Muscle of leg (tissue), 11 donors: ENCODE results near the gene TADA3. TPM values are rescaled to one million over a fixed set of nuclear protein-coding genes. Genes with fewer than 3 reads are reported as not detected.

Experiments used
- DNase-seq: peaks from one replicate; pipeline ENCODE4 v3.0.0; 2013
- H3K27ac ChIP-seq: one replicate; pipeline ENCODE4 v1.5.1; 2013; ENCODE audit warnings: mild to moderate bottlenecking, low read length, control low read depth
- H3K27me3 ChIP-seq: one replicate; pipeline ENCODE4 v1.6.1; 2013; ENCODE audit warnings: low read length; ENCODE audit not compliant: control insufficient read depth, insufficient read depth
- H3K36me3 ChIP-seq: one replicate; pipeline ENCODE4 v1.6.1; 2013; ENCODE audit warnings: low read length; ENCODE audit not compliant: control insufficient read depth, insufficient read depth
- H3K4me1 ChIP-seq: one replicate; pipeline ENCODE4 v1.6.1; 2013; ENCODE audit warnings: low read length; ENCODE audit not compliant: control insufficient read depth, insufficient read depth
- H3K4me3 ChIP-seq: one replicate; pipeline ENCODE4 v1.5.1; 2013; ENCODE audit warnings: low read length, control low read depth
- H3K9me3 ChIP-seq: replicated peaks from 2 replicates; pipeline ENCODE4 v1.6.1; 2013; ENCODE audit warnings: low read depth, low read length; ENCODE audit not compliant: control insufficient read depth
- WGBS: methylation state at CpG from one replicate; pipeline ENCODE4 v1.1.5; 2013; ENCODE audit warnings: missing lambda C conversion rate; ENCODE audit not compliant: insufficient coverage; 5-methylcytosine and 5-hydroxymethylcytosine counted together
- polyA plus RNA-seq, 8 donors: library from polyadenylated mRNA; unstranded; fragments of 120-200 nt; gene quantifications; one replicate each; pipeline versions ENCODE4 v1.2.1 to v1.2.3, GENCODE V29; 2013; ENCODE audit warnings: inconsistent platforms in 1 of 8, low replicate concordance in 1 of 8; ENCODE audit not compliant: insufficient read length in 8 of 8, insufficient read depth in 1 of 8
- total RNA-seq: library from RNA; stranded (reverse); fragments of 120-200 nt; gene quantifications from one replicate; pipeline ENCODE4 v1.2.4, GENCODE V29; 2013

Gene TADA3
- total and polyA plus RNA-seq, 9 donors = 41.3 to 64.2 (median 58.9) TPM

- Histone ChIP-seq H3K4me3 (no peak overlapping the region), H3K27me3 (no peaks in the 10 kb centered on the region), H3K27ac (no peak overlapping the region), H3K36me3 (peaks cover 28% of the 10 kb centered on the region), H3K4me1 (peaks cover 33% of the 10 kb centered on the region), H3K9me3 (no peaks in the 10 kb centered on the region)
- 42% methylated on average over 5 of the region's 7 CpGs for WGBS
- no peak for DNase-seq
These were observed 24.9 kb downstream of the TADA3 start for GRCh38 chr3:9767418-9767817.

- Histone ChIP-seq H3K27me3 (no peaks in the 10 kb centered on the region), H3K4me1 (peaks cover 33% of the 10 kb centered on the region), H3K9me3 (no peaks in the 10 kb centered on the region), H3K36me3 (peaks cover 37% of the 10 kb centered on the region), H3K4me3 (no peak overlapping the region), H3K27ac (no peak overlapping the region)
- DNase-seq = no peak
- 71% methylated on average over 4 of the region's 4 CpGs for WGBS
These were observed 26.4 kb downstream of the TADA3 start for GRCh38 chr3:9765865-9766264.

- no peaks in the 10 kb centered on the region for H3K9me3 ChIP-seq
- DNase-seq = no peak
- 93% methylated on average over 3 of the region's 8 CpGs for WGBS
- peaks cover 62% of the 10 kb centered on the region for H3K36me3 ChIP-seq
- no peaks in the 10 kb centered on the region for H3K27me3 ChIP-seq
- peaks cover 9% of the 10 kb centered on the region for H3K4me1 ChIP-seq
- H3K27ac ChIP-seq = no peak overlapping the region
- no peak overlapping the region for H3K4me3 ChIP-seq
These were observed 29.4 kb downstream of the TADA3 start for GRCh38 chr3:9762871-9763270.

- Histone ChIP-seq H3K9me3 (no peaks in the 10 kb centered on the region), H3K4me3 (no peak overlapping the region), H3K36me3 (peaks cover 66% of the 10 kb centered on the region), H3K27me3 (no peaks in the 10 kb centered on the region), H3K4me1 (peaks cover 2% of the 10 kb centered on the region), H3K27ac (no peak overlapping the region)
- WGBS = no CpG with 5 or more reads among the region's 5 CpGs
- DNase-seq = no peak
These were observed 30.4 kb downstream of the TADA3 start for GRCh38 chr3:9761919-9762318.

GRCh38 chr3:9760779-9761505 lies 31.3 kb downstream of the TADA3 start:
- Histone ChIP-seq H3K27me3 (no peaks in the 10 kb centered on the region), H3K9me3 (no peaks in the 10 kb centered on the region), H3K4me3 (no peak overlapping the region), H3K27ac (no peak overlapping the region), H3K4me1 (no peaks in the 10 kb centered on the region), H3K36me3 (peaks cover 75% of the 10 kb centered on the region)
- WGBS = 93% methylated on average over 6 of the region's 10 CpGs
- DNase-seq = no peak

GRCh38 chr3:9757427-9757826 lies 34.8 kb downstream of the TADA3 start:
- no peak for DNase-seq
- peaks cover 2% of the 10 kb centered on the region for H3K4me1 ChIP-seq
- peaks cover 76% of the 10 kb centered on the region for H3K36me3 ChIP-seq
- H3K27ac ChIP-seq = no peak overlapping the region
- no peaks in the 10 kb centered on the region for H3K27me3 ChIP-seq
- 80% methylated on average over 10 of the region's 13 CpGs for WGBS
- H3K4me3 ChIP-seq = no peak overlapping the region
- no peaks in the 10 kb centered on the region for H3K9me3 ChIP-seq

GRCh38 chr3:9754678-9755077 lies 37.6 kb downstream of the TADA3 start:
- 78% methylated on average over 7 of the region's 8 CpGs for WGBS

GRCh38 chr3:9750556-9751411 lies 41.5 kb downstream of the TADA3 start:
- Histone ChIP-seq H3K36me3 (peaks cover 63% of the 10 kb centered on the region), H3K4me1 (peaks cover 23% of the 10 kb centered on the region), H3K27ac (peak overlapping the region; percentile 98), H3K9me3 (no peaks in the 10 kb centered on the region), H3K27me3 (no peaks in the 10 kb centered on the region), H3K4me3 (peak overlapping the region; percentile 75)
- WGBS = 42% methylated on average over 15 of the region's 17 CpGs
- DNase-seq = no peak

More at GRCh38 chr3:9754678-9755077, 37.6 kb downstream of the TADA3 start:
- Histone ChIP-seq H3K4me1 (peaks cover 16% of the 10 kb centered on the region), H3K4me3 (no peak overlapping the region), H3K36me3 (peaks cover 72% of the 10 kb centered on the region), H3K9me3 (no peaks in the 10 kb centered on the region), H3K27ac (no peak overlapping the region), H3K27me3 (no peaks in the 10 kb centered on the region)
- DNase-seq = no peak

DNA sequence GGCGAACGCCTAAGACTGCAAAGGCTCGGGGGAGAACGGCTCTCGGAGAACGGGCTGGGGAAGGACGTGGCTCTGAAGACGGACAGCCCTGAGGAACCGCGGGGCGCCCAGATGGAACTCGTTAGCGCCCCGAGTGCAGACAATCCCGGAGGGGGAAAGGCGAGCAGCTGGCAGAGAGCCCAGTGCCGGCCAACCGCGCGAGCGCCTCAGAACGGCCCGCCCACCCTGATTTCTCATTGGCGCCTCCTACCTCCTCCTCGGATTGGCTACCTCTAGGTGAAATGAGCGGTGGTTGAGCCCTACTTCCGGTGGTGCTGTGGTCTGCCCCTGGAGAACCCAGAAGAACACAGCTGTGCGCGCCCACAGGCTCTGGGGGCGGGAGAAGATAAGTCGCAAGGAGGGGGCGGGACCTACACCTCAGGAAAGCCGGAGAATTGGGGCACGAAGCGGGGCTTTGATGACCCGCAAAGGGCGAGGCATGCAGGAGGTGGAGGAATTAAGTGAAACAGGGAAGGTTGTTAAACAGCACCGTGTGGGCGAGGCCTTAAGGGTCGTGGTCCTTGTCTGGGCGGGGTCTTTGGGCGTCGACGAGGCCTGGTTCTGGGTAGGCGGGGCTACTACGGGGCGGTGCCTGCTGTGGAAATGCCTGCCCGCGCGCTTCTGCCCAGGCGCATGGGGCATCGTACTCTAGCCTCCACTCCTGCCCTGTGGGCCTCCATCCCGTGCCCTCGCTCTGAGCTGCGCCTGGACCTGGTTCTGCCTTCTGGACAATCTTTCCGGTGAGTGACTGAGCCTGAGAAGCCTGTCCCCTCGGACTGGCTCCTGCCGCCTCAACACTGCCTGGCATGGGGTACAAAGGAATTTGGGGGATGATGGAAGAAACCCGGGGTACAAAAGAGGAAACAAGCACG lies 42.4 kb downstream of the TADA3 start, which contains the start of gene OGG1:
Gene OGG1 (plus strand): TSS at position 308 of the 911 bp plus-strand sequence. CDS start 335 bp downstream, at position 643.
- Histone ChIP-seq H3K9me3 (no peaks in the 10 kb centered on the region), H3K27me3 (no peaks in the 10 kb centered on the region), H3K4me1 (peaks cover 23% of the 10 kb centered on the region), H3K4me3 (peak within 1 kb of the TSS; percentile 75), H3K36me3 (peaks cover 67% of the 10 kb centered on the region), H3K27ac (peak within 1 kb of the TSS; percentile 98)
- under 1% methylated on average over 55 of the region's 60 CpGs for WGBS
- peak; percentile 99 for DNase-seq
